ENCODE results near the gene UBB. TPM values are rescaled to one million over a fixed set of nuclear protein-coding genes. Genes with fewer than 3 reads are reported as not detected.

UBB gene
- polyA plus RNA-seq, 1 experiment = 3,417 TPM

DNA sequence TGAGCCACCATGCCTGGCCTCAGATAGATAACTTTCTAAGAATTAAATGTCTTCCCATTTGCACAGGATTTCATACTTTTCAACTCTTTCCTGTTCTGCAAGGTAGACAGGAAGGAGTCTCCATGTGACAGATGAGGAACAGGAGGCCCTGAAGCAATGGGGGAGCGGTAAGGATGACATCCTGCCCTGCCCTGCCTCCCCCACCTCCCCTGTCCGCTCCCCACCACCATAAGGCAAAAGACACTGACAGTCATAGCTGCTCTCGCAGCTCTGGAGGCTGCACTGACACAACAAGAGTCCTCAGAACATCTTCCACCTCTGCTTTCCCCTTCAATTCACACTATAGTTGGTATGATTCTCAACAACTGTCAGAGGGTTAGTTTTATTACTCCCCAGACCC, 37.3 kb upstream of the UBB start:
- Histone ChIP-seq H3K36me3 (ENCODE audit: control insufficient read depth, insufficient read depth, low read length) (peaks cover 6% of the 10 kb centered on the region), H3K27me3 (ENCODE audit: control insufficient read depth, insufficient read depth, low read length) (no peaks in the 10 kb centered on the region), H3K4me3 (ENCODE audit: low read depth, low read length) (no peak overlapping the region)
- ChIA-PET CTCF (interaction anchor here (3.8 kb wide), 1 partner anchor 20 kb away, joined by 18 read pairs; no protein-coding TSS in a partner anchor), POLR2A (interaction anchor here (0.6 kb wide), 1 partner anchor 780 kb away, joined by 3 read pairs; no protein-coding TSS in a partner anchor)
- DNase-seq (ENCODE audit: low read depth) = no peak
- TF ChIP-seq, protein P1, sequence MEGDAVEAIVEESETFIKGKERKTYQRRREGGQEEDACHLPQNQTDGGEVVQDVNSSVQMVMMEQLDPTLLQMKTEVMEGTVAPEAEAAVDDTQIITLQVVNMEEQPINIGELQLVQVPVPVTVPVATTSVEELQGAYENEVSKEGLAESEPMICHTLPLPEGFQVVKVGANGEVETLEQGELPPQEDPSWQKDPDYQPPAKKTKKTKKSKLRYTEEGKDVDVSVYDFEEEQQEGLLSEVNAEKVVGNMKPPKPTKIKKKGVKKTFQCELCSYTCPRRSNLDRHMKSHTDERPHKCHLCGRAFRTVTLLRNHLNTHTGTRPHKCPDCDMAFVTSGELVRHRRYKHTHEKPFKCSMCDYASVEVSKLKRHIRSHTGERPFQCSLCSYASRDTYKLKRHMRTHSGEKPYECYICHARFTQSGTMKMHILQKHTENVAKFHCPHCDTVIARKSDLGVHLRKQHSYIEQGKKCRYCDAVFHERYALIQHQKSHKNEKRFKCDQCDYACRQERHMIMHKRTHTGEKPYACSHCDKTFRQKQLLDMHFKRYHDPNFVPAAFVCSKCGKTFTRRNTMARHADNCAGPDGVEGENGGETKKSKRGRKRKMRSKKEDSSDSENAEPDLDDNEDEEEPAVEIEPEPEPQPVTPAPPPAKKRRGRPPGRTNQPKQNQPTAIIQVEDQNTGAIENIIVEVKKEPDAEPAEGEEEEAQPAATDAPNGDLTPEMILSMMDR (IDR thresholded peaks at IDR 0.05; ENCODE audit: insufficient read depth, low read depth, low read length) = no peak

DNA sequence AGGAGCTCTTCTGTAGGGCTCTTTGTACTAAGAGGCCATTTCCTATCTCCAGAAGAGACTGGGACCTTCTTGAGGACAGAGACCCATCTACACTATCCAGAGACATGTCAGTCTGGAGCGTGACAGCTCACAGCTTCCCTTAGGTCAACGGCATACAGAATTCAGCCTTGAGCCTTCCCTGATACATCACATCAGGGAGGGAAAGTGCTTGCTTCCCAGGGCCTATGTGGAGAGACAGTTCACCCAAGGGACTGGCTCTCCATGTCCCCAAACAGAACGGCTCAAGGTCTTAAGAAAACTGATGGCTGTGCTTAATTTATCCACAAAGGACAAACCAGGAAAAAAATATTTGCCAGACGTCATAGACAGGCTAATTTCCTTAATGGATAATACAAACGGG, 35.3 kb upstream of the UBB start:
- Histone ChIP-seq H3K4me3 (ENCODE audit: low read depth, low read length) (no peak overlapping the region), H3K27me3 (ENCODE audit: control insufficient read depth, insufficient read depth, low read length) (no peaks in the 10 kb centered on the region), H3K36me3 (ENCODE audit: control insufficient read depth, insufficient read depth, low read length) (peaks cover 9% of the 10 kb centered on the region)
- TF ChIP-seq, protein P1 (IDR thresholded peaks at IDR 0.05; ENCODE audit: insufficient read depth, low read depth, low read length) = no peak
- CTCF ChIA-PET = interaction anchor here (3.8 kb wide), 1 partner anchor 18 kb away, joined by 18 read pairs; no protein-coding TSS in a partner anchor
- POLR2A ChIA-PET = no interaction called here
- no peak for DNase-seq (ENCODE audit: low read depth)

DNA sequence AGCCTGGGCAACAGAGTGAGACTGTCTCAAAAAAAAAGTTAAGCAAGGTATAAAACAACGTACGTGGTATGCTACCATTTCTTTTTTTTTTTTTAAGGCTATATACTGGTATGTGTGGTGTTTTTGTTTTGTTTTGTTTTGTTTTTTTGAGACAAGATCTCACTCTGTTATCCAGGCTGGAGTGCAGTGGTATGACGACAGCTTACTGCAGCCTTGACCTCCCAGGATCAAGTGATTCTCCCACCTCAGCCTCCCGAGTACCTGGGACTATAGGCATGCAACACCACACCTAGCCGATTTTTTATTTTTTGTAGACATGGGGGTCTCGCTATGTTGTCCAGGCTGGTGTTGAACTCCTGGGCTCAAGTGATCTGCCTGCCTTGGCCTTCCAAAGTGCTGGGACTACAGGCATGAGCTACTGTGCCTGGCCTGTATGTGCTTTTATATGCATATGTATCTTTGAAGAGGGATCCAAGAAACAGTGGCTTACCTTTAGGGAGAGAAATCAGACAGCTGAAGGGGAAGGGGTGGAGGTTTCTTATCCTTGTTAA, 34.1 kb upstream of the UBB start:
- CTCF ChIA-PET = interaction anchor here (10.9 kb wide), 1 partner anchor 18 kb away, joined by 89 read pairs; no protein-coding TSS in a partner anchor
- POLR2A ChIA-PET = no interaction called here
- TF ChIP-seq, protein P1 (IDR thresholded peaks at IDR 0.05; ENCODE audit: insufficient read depth, low read depth, low read length) = no peak
- no peak for DNase-seq (ENCODE audit: low read depth)
- Histone ChIP-seq H3K4me3 (ENCODE audit: low read depth, low read length) (no peak overlapping the region), H3K27me3 (ENCODE audit: control insufficient read depth, insufficient read depth, low read length) (no peaks in the 10 kb centered on the region), H3K36me3 (ENCODE audit: control insufficient read depth, insufficient read depth, low read length) (peaks cover 9% of the 10 kb centered on the region)

DNA sequence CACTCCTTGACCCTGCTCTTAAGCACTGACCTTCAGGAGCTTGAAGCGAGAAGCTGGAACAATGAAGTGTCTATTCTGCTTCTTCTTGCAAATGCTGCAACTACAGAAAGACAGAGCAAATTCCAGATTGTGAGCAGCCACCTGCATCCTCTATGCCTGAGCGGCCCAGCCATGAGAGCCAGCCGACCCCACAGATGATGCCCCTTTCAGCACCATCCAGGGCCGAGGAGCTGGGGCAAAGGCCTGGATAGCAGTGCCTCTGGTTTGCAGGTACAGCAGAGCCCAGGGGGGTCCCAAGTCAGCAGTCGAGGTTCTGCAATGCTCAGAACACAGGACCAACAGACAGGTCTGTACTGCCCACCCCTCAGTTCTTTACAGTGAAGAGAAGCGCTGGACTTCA, 32.3 kb upstream of the UBB start:
- ChIA-PET CTCF (interaction anchor here (10.9 kb wide), 1 partner anchor 16 kb away, joined by 89 read pairs; no protein-coding TSS in a partner anchor), POLR2A (no interaction called here)
- Histone ChIP-seq H3K27me3 (ENCODE audit: control insufficient read depth, insufficient read depth, low read length) (no peaks in the 10 kb centered on the region), H3K4me3 (ENCODE audit: low read depth, low read length) (no peak overlapping the region), H3K36me3 (ENCODE audit: control insufficient read depth, insufficient read depth, low read length) (peaks cover 6% of the 10 kb centered on the region)
- TF ChIP-seq, protein P1 (IDR thresholded peaks at IDR 0.05; ENCODE audit: insufficient read depth, low read depth, low read length) = no peak
- no peak for DNase-seq (ENCODE audit: low read depth)

DNA sequence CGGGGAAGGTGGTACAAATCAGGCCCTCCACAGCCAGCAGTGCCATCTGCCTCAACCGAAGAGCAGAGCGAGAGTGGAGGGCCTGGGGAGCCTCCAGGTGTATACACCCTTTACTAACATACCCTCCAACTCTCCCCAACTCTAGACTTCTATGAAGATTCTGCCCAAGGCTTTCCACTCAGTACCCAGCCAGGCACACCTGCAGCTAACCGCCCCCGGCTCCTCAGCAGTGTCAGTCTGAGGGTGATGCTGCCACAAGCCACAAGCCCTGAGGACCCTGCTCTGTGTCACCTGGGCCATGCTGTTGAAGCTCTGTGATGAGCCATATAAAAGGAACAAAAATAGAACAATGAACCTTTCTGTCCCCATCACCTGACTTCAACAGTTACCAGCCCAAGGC, 31.5 kb upstream of the UBB start:
- Histone ChIP-seq H3K36me3 (ENCODE audit: control insufficient read depth, insufficient read depth, low read length) (peaks cover 4% of the 10 kb centered on the region), H3K27me3 (ENCODE audit: control insufficient read depth, insufficient read depth, low read length) (no peaks in the 10 kb centered on the region), H3K4me3 (ENCODE audit: low read depth, low read length) (no peak overlapping the region)
- CTCF ChIA-PET = interaction anchor here (10.9 kb wide), 1 partner anchor 15 kb away, joined by 89 read pairs; no protein-coding TSS in a partner anchor
- no peak for DNase-seq (ENCODE audit: low read depth)
- TF ChIP-seq, protein P1 (IDR thresholded peaks at IDR 0.05; ENCODE audit: insufficient read depth, low read depth, low read length) = no peak
- POLR2A ChIA-PET = interaction anchor here (0.7 kb wide), 1 partner anchor 279 kb away, joined by 5 read pairs; no protein-coding TSS in a partner anchor

Measured in BJ (cell line).